Hematopoietic multipotent progenitor cell treated with erythropoietin and hydrocortisone succinate and interleukin-3 and kit ligand, for 15 days (in vitro differentiated cells): ENCODE measurements around the gene NLRP6.
A peak's percentile ranks its signal among the peaks of the same experiment; 100 is the strongest.

Source experiments
- DNase-seq: peaks from one replicate; pipeline ENCODE4 v3.0.0-alpha.2; 2015; ENCODE audit warnings: low spot score

The NLRP6 gene

GRCh38 chr11:256952-257737, 21.1 kb upstream of the NLRP6 start:
- DNase-seq, result no peak

- peak; percentile 19 for DNase-seq
Measured at GRCh38 chr11:257766-258493, 20.3 kb upstream of the NLRP6 start.

GRCh38 chr11:259413-259812, 18.8 kb upstream of the NLRP6 start:
- no peak for DNase-seq

- DNase-seq, result no peak
Measured at GRCh38 chr11:261624-262023, 16.6 kb upstream of the NLRP6 start.

- peak; percentile 21 for DNase-seq
Measured at GRCh38 chr11:266676-267439, 11.3 kb upstream of the NLRP6 start.

- peak; percentile 63 for DNase-seq
Measured at GRCh38 chr11:267491-267994, 10.7 kb upstream of the NLRP6 start.

- peak; percentile 74 for DNase-seq
Measured at GRCh38 chr11:268716-269145, 9.5 kb upstream of the NLRP6 start.

- DNase-seq, result peak; percentile 48
Measured at GRCh38 chr11:269146-269890, 8.9 kb upstream of the NLRP6 start.

GRCh38 chr11:270451-271318, 7.5 kb upstream of the NLRP6 start:
- no peak for DNase-seq

GRCh38 chr11:271319-271715, 6.9 kb upstream of the NLRP6 start:
- DNase-seq, result no peak

- no peak for DNase-seq
Measured at GRCh38 chr11:272195-272930, 5.8 kb upstream of the NLRP6 start.

GRCh38 chr11:272931-273198, 5.3 kb upstream of the NLRP6 start:
- no peak for DNase-seq

- DNase-seq, result no peak
Measured at GRCh38 chr11:276219-276618, 2.0 kb upstream of the NLRP6 start.

GRCh38 chr11:279040-279965, 1.1 kb downstream of the NLRP6 start:
- no peak for DNase-seq

- DNase-seq, result no peak
Measured at GRCh38 chr11:279966-280705, 1.9 kb downstream of the NLRP6 start.

- DNase-seq, result no peak
Measured at GRCh38 chr11:280706-281485, 2.7 kb downstream of the NLRP6 start.

GRCh38 chr11:281486-282161, 3.4 kb downstream of the NLRP6 start:
- no peak for DNase-seq
